H1 (cell line): ENCODE results near the gene MIB2. TPM values are rescaled to one million over a fixed set of nuclear protein-coding genes. Genes with fewer than 3 reads are reported as not detected.

ENCODE experiments used
- CTCF ChIA-PET: fragments of 300-600 bp; sonication (Branson Sonifier 250); formaldehyde crosslinking; loops from one replicate; lab custom pipeline; 2021; ENCODE audit not compliant: partially characterized antibody; lab: Charles Lee
- POLR2A ChIA-PET: fragments of 300-600 bp; sonication (Branson Sonifier 250); formaldehyde crosslinking; loops from one replicate; lab custom pipeline; 2021; ENCODE audit warnings: inconsistent platforms; ENCODE audit not compliant: partially characterized antibody; lab: Charles Lee
- DNase-seq, 2 experiments: peaks; one replicate each; pipeline versions ENCODE4 v3.0.0 to v3.0.0-alpha.2; 2010 to 2022; ENCODE audit warnings: low spot score in 2 of 2, low read depth in 1 of 2, mixed read lengths in 1 of 2
- FAIRE-seq: peaks from 2 replicates; lab custom pipeline; 2011; peaks lifted over from hg19 to GRCh38; lab: Jason Lieb, UNC
- H2AFZ ChIP-seq: 2 replicates; pipeline ENCODE4 v1.8.1; 2012; ENCODE audit warnings: low read length, inconsistent platforms
- H2AK5ac ChIP-seq: 2 replicates; pipeline ENCODE4 v1.6.1; 2013; ENCODE audit warnings: low read depth, low read length
- H2BK120ac ChIP-seq: replicated peaks from 2 replicates; pipeline ENCODE3; 2013; ENCODE audit warnings: low read depth, low read length, inconsistent platforms
- H2BK12ac ChIP-seq: 2 replicates; pipeline ENCODE4 v1.6.1; 2013; ENCODE audit warnings: low read depth, low read length
- H2BK15ac ChIP-seq: 2 replicates; pipeline ENCODE4 v1.6.1; 2013; ENCODE audit warnings: low read length
- H2BK20ac ChIP-seq: 2 replicates; pipeline ENCODE4 v1.6.1; 2013; ENCODE audit warnings: low read length
- H2BK5ac ChIP-seq: 2 replicates; pipeline ENCODE4 v1.6.1; 2013; ENCODE audit warnings: low read depth, low read length
- H3K14ac ChIP-seq: 2 replicates; pipeline ENCODE4 v1.6.1; 2013; ENCODE audit warnings: inconsistent platforms; ENCODE audit not compliant: insufficient read length
- H3K18ac ChIP-seq: 2 replicates; pipeline ENCODE4 v1.6.1; 2013; ENCODE audit warnings: low read length; ENCODE audit errors: extremely low read depth
- H3K23ac ChIP-seq: 2 replicates; pipeline ENCODE4 v1.6.1; 2013; ENCODE audit warnings: inconsistent platforms; ENCODE audit not compliant: insufficient read length
- H3K23me2 ChIP-seq: 2 replicates; pipeline ENCODE4 v1.6.1; 2013; ENCODE audit warnings: low read depth, low read length
- H3K27ac ChIP-seq: 2 replicates; pipeline ENCODE4 v1.6.1; 2011; ENCODE audit warnings: low read depth, low read length, inconsistent platforms
- H3K27me3 ChIP-seq, 4 experiments: replicated peaks in 1 of 4; 1 replicate in 1 of 4; 2 replicates in 3 of 4; pipeline versions ENCODE4 v1.6.1 to v1.8.1; 2011 to 2013; ENCODE audit warnings: low read length in 3 of 4, mild to moderate bottlenecking in 3 of 4, inconsistent platforms in 2 of 4, mixed read lengths in 2 of 4, moderate library complexity in 1 of 4; ENCODE audit not compliant: control insufficient read depth in 3 of 4, insufficient read depth in 3 of 4; ENCODE audit errors: extremely low read depth in 1 of 4
- H3K36me3 ChIP-seq, 4 experiments: 2 replicates each; pipeline versions ENCODE4 v1.6.1 to v1.8.1; 2011 to 2013; ENCODE audit warnings: mild to moderate bottlenecking in 4 of 4, low read length in 3 of 4, moderate library complexity in 2 of 4, control low read depth in 1 of 4, inconsistent platforms in 1 of 4; ENCODE audit not compliant: insufficient read depth in 4 of 4, control insufficient read depth in 2 of 4
- H3K4ac ChIP-seq: replicated peaks from 2 replicates; pipeline ENCODE3; 2013; ENCODE audit warnings: low read length, low read depth, mixed read lengths, inconsistent platforms; ENCODE audit not compliant: insufficient read length
- H3K4me1 ChIP-seq, 4 experiments: replicated peaks in 1 of 4; 1 replicate in 1 of 4; 2 replicates in 3 of 4; pipeline versions ENCODE4 v1.6.1 to v1.8.1; 2011 to 2013; ENCODE audit warnings: low read length in 3 of 4, inconsistent platforms in 2 of 4, mixed read lengths in 1 of 4; ENCODE audit not compliant: insufficient read depth in 4 of 4, control insufficient read depth in 3 of 4
- H3K4me2 ChIP-seq, 2 experiments: 2 replicates each; pipeline versions ENCODE4 v1.6.1 to v1.8.1; 2011 to 2013; ENCODE audit warnings: low read depth in 2 of 2, low read length in 2 of 2, control low read depth in 1 of 2, inconsistent platforms in 1 of 2, mild to moderate bottlenecking in 1 of 2; ENCODE audit not compliant: insufficient read depth in 1 of 2
- H3K4me3 ChIP-seq, 4 experiments: fragments of 200-600, 300-600 bp in 1 of 4; sonication (generic), shearing (Covaris generic), sonication (Bioruptor Twin) in 1 of 4; 2 replicates each; pipeline versions ENCODE4 v1.5.1 to v1.8.1; 2011 to 2016; ENCODE audit warnings: low read length in 4 of 4, low read depth in 3 of 4, control low read depth in 2 of 4, inconsistent platforms in 2 of 4, mild to moderate bottlenecking in 2 of 4, mixed read lengths in 1 of 4, moderate library complexity in 1 of 4; ENCODE audit not compliant: insufficient read depth in 2 of 4; ENCODE audit errors: extremely low read depth in 1 of 4
- H3K56ac ChIP-seq: replicated peaks from 2 replicates; pipeline ENCODE3; 2013; ENCODE audit warnings: low read depth, mild to moderate bottlenecking, mixed read lengths, low read length, inconsistent platforms; ENCODE audit not compliant: insufficient read length
- H3K79me1 ChIP-seq: 2 replicates; pipeline ENCODE4 v1.6.1; 2013; ENCODE audit warnings: low read depth, low read length, control low read depth
- H3K79me2 ChIP-seq, 2 experiments: 2 replicates each; pipeline versions ENCODE4 v1.6.1 to v1.8.1; 2012 to 2013; ENCODE audit warnings: low read length in 2 of 2, mild to moderate bottlenecking in 2 of 2, inconsistent platforms in 1 of 2; ENCODE audit not compliant: insufficient read depth in 2 of 2, control insufficient read depth in 1 of 2
- H3K9ac ChIP-seq, 4 experiments: replicated peaks in 1 of 4; 1 replicate in 1 of 4; 2 replicates in 3 of 4; pipeline versions ENCODE4 v1.6.1 to v1.8.1; 2011 to 2013; ENCODE audit warnings: low read depth in 3 of 4, low read length in 3 of 4, control low read depth in 2 of 4, mild to moderate bottlenecking in 2 of 4, moderate library complexity in 2 of 4, inconsistent platforms in 1 of 4; ENCODE audit errors: extremely low read depth in 1 of 4
- H3K9me3 ChIP-seq, 2 experiments: 2 replicates each; pipeline versions ENCODE4 v1.6.1 to v1.8.1; 2012 to 2013; ENCODE audit warnings: mild to moderate bottlenecking in 2 of 2, moderate library complexity in 2 of 2, control low read depth in 1 of 2, inconsistent platforms in 1 of 2, low read depth in 1 of 2, low read length in 1 of 2, mixed read lengths in 1 of 2; ENCODE audit not compliant: insufficient read depth in 2 of 2
- H4K20me1 ChIP-seq, 2 experiments: replicated peaks in 1 of 2; 2 replicates each; pipeline versions ENCODE3 to v1.8.1; 2011 to 2013; ENCODE audit warnings: inconsistent platforms in 2 of 2, low read length in 2 of 2, mild to moderate bottlenecking in 1 of 2; ENCODE audit not compliant: insufficient read depth in 2 of 2, control insufficient read depth in 1 of 2
- H4K5ac ChIP-seq: 2 replicates; pipeline ENCODE4 v1.6.1; 2013; ENCODE audit warnings: low read length, low read depth, mixed read lengths, inconsistent platforms; ENCODE audit not compliant: insufficient read length
- H4K8ac ChIP-seq: 2 replicates; pipeline ENCODE4 v1.8.0; 2013; ENCODE audit warnings: mild to moderate bottlenecking, moderate library complexity, low read length, inconsistent platforms; ENCODE audit not compliant: insufficient read depth; ENCODE audit errors: extremely low read depth
- H4K91ac ChIP-seq: replicated peaks from 2 replicates; pipeline ENCODE3; 2013; ENCODE audit warnings: low read length, mixed read lengths, inconsistent platforms; ENCODE audit not compliant: insufficient read length
- CHD2 ChIP-seq: IDR thresholded peaks from 2 replicates; pipeline ENCODE4 v1.6.1; 2012; ENCODE audit warnings: low read length, improper control_type of control experiment
- CTBP2 ChIP-seq: IDR thresholded peaks from 2 replicates; pipeline ENCODE4 v1.7.0; 2011; ENCODE audit warnings: borderline replicate concordance, mild to moderate bottlenecking, moderate library complexity, mixed read lengths, low read length; ENCODE audit not compliant: insufficient read depth, insufficient read length
- E2F6 ChIP-seq: IDR thresholded peaks from 2 replicates; pipeline ENCODE4 v1.6.1; 2012; ENCODE audit warnings: inconsistent platforms
- SP1 ChIP-seq: IDR thresholded peaks from 2 replicates; pipeline ENCODE4 v1.6.1; 2011; ENCODE audit warnings: low read depth, low read length
- TAF1 ChIP-seq: IDR thresholded peaks from 2 replicates; pipeline ENCODE4 v1.6.1; 2011; ENCODE audit warnings: mild to moderate bottlenecking, low read depth, low read length
- WGBS, 2 experiments: shearing (Covaris generic) in 1 of 2; methylation state at CpG; one replicate each; pipeline versions ENCODE4 v1.1.6 to v1.1.7; 2013 to 2015; ENCODE audit warnings: low lambda C conversion rate in 2 of 2, mixed read lengths in 2 of 2, inconsistent platforms in 1 of 2, low coverage in 1 of 2, missing lambda C conversion rate in 1 of 2; ENCODE audit not compliant: insufficient replicate concordance in 2 of 2, insufficient coverage in 1 of 2, insufficient read length in 1 of 2; ENCODE audit errors: extremely low coverage in 1 of 2, missing lambda C conversion rate in 1 of 2; 5-methylcytosine and 5-hydroxymethylcytosine counted together
- polyA plus RNA-seq, 7 experiments: library from polyadenylated mRNA; depleted of rRNA in 3 of 7; stranded (reverse) in 5 of 7; unstranded in 2 of 7; fragments of >200 nt in 5 of 7; fragments of 200-250 nt in 2 of 7; gene quantifications; 1 replicate in 5 of 7; 2 replicates in 1 of 7; 4 replicates in 1 of 7; pipeline versions ENCODE4 v1.2.1 to v1.2.3, GENCODE V29; 2011 to 2013; ENCODE audit warnings: missing spikeins in 2 of 7, mixed read lengths in 2 of 7
- total RNA-seq: library from RNA; stranded (reverse); fragmentation: NEBNext Ultra II Directional; extraction: Animal tissue kit (Norgen Biotek cat#: 25700); gene quantifications from 2 replicates; pipeline ENCODE4 v1.2.1, GENCODE V29; 2021

The MIB2 gene
- total and polyA plus RNA-seq, 2 of the 8 experiments (the other 6 are each of a cell fraction or from before 2014, with no cell fraction given), result 32.5 to 60.0 TPM

- no peak for FAIRE-seq
- H3K27me3 ChIP-seq, result peaks cover 2 to 14% (median 8%) of the 10 kb centered on the region in 4 experiments; a peak in 5 of 7 replicates
- no peak overlapping the region for H3K23ac ChIP-seq
- no peak overlapping the region for H3K14ac ChIP-seq
- H3K23me2 ChIP-seq, result peaks cover 6% of the 10 kb centered on the region; the same call in 1 of the 2 replicates
- peaks cover 0 to 13% of the 10 kb centered on the region in 2 experiments for H4K20me1 ChIP-seq
- no peak overlapping the region; the same call in 1 of the 2 replicates for H4K8ac ChIP-seq
- H3K4me3 ChIP-seq, result no peak overlapping the region
- peak in 1 of 2 experiments; percentile 46 for DNase-seq
- no peak overlapping the region for H2AFZ ChIP-seq
- CTCF ChIA-PET, result no interaction called here
- H2BK20ac ChIP-seq, result no peak overlapping the region
- H2BK120ac ChIP-seq, result no peak overlapping the region
- no peak overlapping the region for H2BK12ac ChIP-seq
- H3K79me1 ChIP-seq, result no peaks in the 10 kb centered on the region
- no peak for TF ChIP-seq SP1
- no peak for TF ChIP-seq CTBP2
- no peak for TF ChIP-seq E2F6
- TF ChIP-seq TAF1, result no peak
- no peak for TF ChIP-seq CHD2
- no peak overlapping the region for H3K18ac ChIP-seq
- H3K4ac ChIP-seq, result no peak overlapping the region
- no peak overlapping the region for H3K56ac ChIP-seq
- no peak overlapping the region for H2AK5ac ChIP-seq
- H3K9me3 ChIP-seq, result no peaks in the 10 kb centered on the region
- H2BK5ac ChIP-seq, result no peak overlapping the region
- no peaks in the 10 kb centered on the region for H3K36me3 ChIP-seq
- H4K91ac ChIP-seq, result no peak overlapping the region
- H3K79me2 ChIP-seq, result no peaks in the 10 kb centered on the region
- H3K4me2 ChIP-seq, result no peak overlapping the region
- POLR2A ChIA-PET, result interaction anchor here (1.2 to 1.8 kb wide), 2 partner anchors 8 to 11 kb away, joined by 3 to 8 read pairs; partner anchors contain the start of gene MIB2
- H4K5ac ChIP-seq, result no peak overlapping the region
- H3K27ac ChIP-seq, result no peak overlapping the region
- WGBS, 2 experiments, result 92% methylated on average over 17 of the region's 48 CpGs; no CpG with 5 or more reads in 1 of the 2 experiments
- H2BK15ac ChIP-seq, result no peak overlapping the region
- H3K4me1 ChIP-seq, result peaks cover 0 to 6% (median 2%) of the 10 kb centered on the region in 4 experiments; a peak in 4 of 7 replicates
- no peak overlapping the region for H3K9ac ChIP-seq
These were observed 11.2 kb downstream of the MIB2 start for GRCh38 chr1:1626207-1627141.
